Activated CD8-positive, alpha-beta T cell treated with anti-CD3 and anti-CD28 coated beads, Interleukin-2, amount 10 ng/mL, durations not matched to agents 7 days and 5 days (primary cell): ENCODE measurements around the gene TTC9. TPM values are rescaled to one million over a fixed set of nuclear protein-coding genes. Genes with fewer than 3 reads are reported as not detected.

Source experiments
- ATAC-seq: fragments of 150-1000 bp; cut with Tn5 transposase; one replicate; pipeline ENCODE4 v1.10.0; 2021; ENCODE audit warnings: moderate library complexity
- CTCF ChIA-PET: fragments of 350-600 bp; sonication (Branson Sonifier 250); formaldehyde crosslinking; loops from one replicate; lab custom pipeline; 2021; ENCODE audit warnings: antibody characterized with exemption; lab: Charles Lee
- POLR2A ChIA-PET: fragments of 350-600 bp; sonication (Branson Sonifier 250); formaldehyde crosslinking; loops from one replicate; lab custom pipeline; 2021; ENCODE audit warnings: antibody characterized with exemption; lab: Charles Lee
- DNase-seq: peaks from one replicate; pipeline ENCODE4 v3.0.0-alpha.2; 2020
- H3K27ac Mint-ChIP-seq: one replicate; pipeline ENCODE4 v1.8.0; 2021; ENCODE audit warnings: mild to moderate bottlenecking, mixed read lengths
- H3K27me3 Mint-ChIP-seq: one replicate; pipeline ENCODE4 v1.8.0; 2021; ENCODE audit warnings: low read depth, mixed read lengths
- H3K36me3 Mint-ChIP-seq: one replicate; pipeline ENCODE4 v1.8.0; 2021; ENCODE audit warnings: low read depth, mixed read lengths
- H3K4me1 Mint-ChIP-seq: one replicate; pipeline ENCODE4 v1.8.0; 2021; ENCODE audit warnings: low read depth, mixed read lengths
- H3K4me3 Mint-ChIP-seq: one replicate; pipeline ENCODE4 v1.8.0; 2021; ENCODE audit warnings: mild to moderate bottlenecking, mixed read lengths
- H3K9me3 Mint-ChIP-seq: one replicate; pipeline ENCODE4 v1.8.0; 2022; ENCODE audit warnings: mixed read lengths; ENCODE audit not compliant: insufficient read depth
- total RNA-seq, 2 experiments: library from RNA; stranded (reverse); gene quantifications; one replicate each; pipeline ENCODE4 v1.2.3, GENCODE V29; 2021

Gene TTC9
- total RNA-seq, 2 experiments from 2014 or later: 13.9 to 14.8 TPM

- Mint-ChIP-seq H3K36me3 (peaks cover 46% of the 10 kb centered on the region), H3K9me3 (no peaks in the 10 kb centered on the region), H3K4me1 (peaks cover 90% of the 10 kb centered on the region), H3K27ac (peak overlapping the region; percentile 91), H3K4me3 (peak overlapping the region; percentile 58), H3K27me3 (no peaks in the 10 kb centered on the region)
- ChIA-PET CTCF (interaction anchor here (0.6 to 4.9 kb wide), 11 partner anchors 15 to 662 kb away, joined by 3 to 26 read pairs (median 3); partner anchors contain the start of genes MAP3K9 and TTC9), POLR2A (interaction anchor here (11.4 kb wide), 1 partner anchor 17 kb away, joined by 163 read pairs; the partner anchor contains the start of gene TTC9)
- DNase-seq (peak; percentile 70), ATAC-seq (peak; percentile 74)
Measured at GRCh38 chr14:70660967-70661893, 19.5 kb downstream of the TTC9 start.

- ATAC-seq (no peak), DNase-seq (no peak)
- POLR2A ChIA-PET: interaction anchor here (11.4 kb wide), 1 partner anchor 18 kb away, joined by 163 read pairs; the partner anchor contains the start of gene TTC9
- H3K36me3 Mint-ChIP-seq: peaks cover 45% of the 10 kb centered on the region
- peaks cover 84% of the 10 kb centered on the region for H3K4me1 Mint-ChIP-seq
- H3K27ac Mint-ChIP-seq: peak overlapping the region; percentile 91
- H3K27me3 Mint-ChIP-seq: no peaks in the 10 kb centered on the region
- CTCF ChIA-PET: interaction anchor here (1.0 to 4.9 kb wide), 5 partner anchors 16 to 51 kb away, joined by 3 to 26 read pairs (median 3); partner anchors contain the start of gene TTC9
- no peaks in the 10 kb centered on the region for H3K9me3 Mint-ChIP-seq
- H3K4me3 Mint-ChIP-seq: no peak overlapping the region
Measured at GRCh38 chr14:70662080-70662479, 20.4 kb downstream of the TTC9 start.

- no peak overlapping the region for H3K4me3 Mint-ChIP-seq
- ATAC-seq: no peak
- no peaks in the 10 kb centered on the region for H3K27me3 Mint-ChIP-seq
- no peak for DNase-seq
- H3K36me3 Mint-ChIP-seq: peaks cover 45% of the 10 kb centered on the region
- peak overlapping the region; percentile 1 for H3K27ac Mint-ChIP-seq
- peaks cover 77% of the 10 kb centered on the region for H3K4me1 Mint-ChIP-seq
- no peaks in the 10 kb centered on the region for H3K9me3 Mint-ChIP-seq
- ChIA-PET CTCF (interaction anchor here (0.8 to 4.9 kb wide), 3 partner anchors 21 to 51 kb away, joined by 3 to 26 read pairs (median 4); partner anchors contain the start of gene TTC9), POLR2A (no interaction called here)
Measured at GRCh38 chr14:70662816-70663215, 21.1 kb downstream of the TTC9 start.

GRCh38 chr14:70663707-70664179 lies 22.0 kb downstream of the TTC9 start:
- no peaks in the 10 kb centered on the region for H3K9me3 Mint-ChIP-seq
- ChIA-PET POLR2A (interaction anchor here (0.9 kb wide), 1 partner anchor 10 kb away, joined by 3 read pairs; no protein-coding TSS in a partner anchor), CTCF (no interaction called here)
- no peak for DNase-seq
- no peak overlapping the region for H3K27ac Mint-ChIP-seq
- no peaks in the 10 kb centered on the region for H3K27me3 Mint-ChIP-seq
- no peak overlapping the region for H3K4me3 Mint-ChIP-seq
- ATAC-seq: no peak
- peaks cover 69% of the 10 kb centered on the region for H3K4me1 Mint-ChIP-seq
- peaks cover 47% of the 10 kb centered on the region for H3K36me3 Mint-ChIP-seq

- H3K4me1 Mint-ChIP-seq: peaks cover 58% of the 10 kb centered on the region
- POLR2A ChIA-PET: no interaction called here
Measured at GRCh38 chr14:70664698-70665447, 23.2 kb downstream of the TTC9 start.

GRCh38 chr14:70665448-70666360 lies 24.0 kb downstream of the TTC9 start:
- ChIA-PET CTCF (interaction anchor here (0.9 to 1.4 kb wide), 3 partner anchors 9 to 63 kb away, joined by 3 read pairs; no protein-coding TSS in a partner anchor), POLR2A (no interaction called here)
- no peaks in the 10 kb centered on the region for H3K27me3 Mint-ChIP-seq
- DNase-seq (no peak), ATAC-seq (no peak)
- H3K27ac Mint-ChIP-seq: peak overlapping the region; percentile 75
- H3K4me3 Mint-ChIP-seq: no peak overlapping the region
- H3K9me3 Mint-ChIP-seq: no peaks in the 10 kb centered on the region
- peaks cover 50% of the 10 kb centered on the region for H3K4me1 Mint-ChIP-seq
- H3K36me3 Mint-ChIP-seq: peaks cover 53% of the 10 kb centered on the region

More at GRCh38 chr14:70664698-70665447, 23.2 kb downstream of the TTC9 start:
- H3K36me3 Mint-ChIP-seq: peaks cover 49% of the 10 kb centered on the region
- no peak for ATAC-seq
- no peak for DNase-seq
- H3K9me3 Mint-ChIP-seq: no peaks in the 10 kb centered on the region
- CTCF ChIA-PET: no interaction called here
- H3K4me3 Mint-ChIP-seq: no peak overlapping the region
- peak overlapping the region; percentile 75 for H3K27ac Mint-ChIP-seq
- no peaks in the 10 kb centered on the region for H3K27me3 Mint-ChIP-seq

GRCh38 chr14:70666361-70666686 lies 24.6 kb downstream of the TTC9 start:
- Mint-ChIP-seq H3K36me3 (peaks cover 56% of the 10 kb centered on the region), H3K4me3 (no peak overlapping the region), H3K27me3 (no peaks in the 10 kb centered on the region), H3K27ac (peak overlapping the region; percentile 75), H3K4me1 (peaks cover 44% of the 10 kb centered on the region), H3K9me3 (no peaks in the 10 kb centered on the region)
- ChIA-PET CTCF (interaction anchor here (0.9 to 1.4 kb wide), 3 partner anchors 9 to 64 kb away, joined by 3 read pairs; no protein-coding TSS in a partner anchor), POLR2A (interaction anchor here (0.7 kb wide), 1 partner anchor 67 kb away, joined by 3 read pairs; no protein-coding TSS in a partner anchor)
- ATAC-seq (no peak), DNase-seq (no peak)

- Mint-ChIP-seq H3K4me1 (peaks cover 3% of the 10 kb centered on the region), H3K27ac (no peak overlapping the region), H3K4me3 (no peak overlapping the region), H3K9me3 (no peaks in the 10 kb centered on the region), H3K36me3 (peaks cover 58% of the 10 kb centered on the region), H3K27me3 (no peaks in the 10 kb centered on the region)
- ATAC-seq: no peak
- ChIA-PET POLR2A (no interaction called here), CTCF (no interaction called here)
- no peak for DNase-seq
Measured at GRCh38 chr14:70670992-70671651, 29.4 kb downstream of the TTC9 start.

GRCh38 chr14:70671652-70672644 lies 30.2 kb downstream of the TTC9 start:
- H3K4me3 Mint-ChIP-seq: no peak overlapping the region
- DNase-seq (no peak), ATAC-seq (no peak)
- H3K27ac Mint-ChIP-seq: no peak overlapping the region
- ChIA-PET CTCF (interaction anchor here (0.6 kb wide), 1 partner anchor 48 kb away, joined by 4 read pairs; no protein-coding TSS in a partner anchor), POLR2A (no interaction called here)
- peaks cover 53% of the 10 kb centered on the region for H3K36me3 Mint-ChIP-seq
- H3K27me3 Mint-ChIP-seq: no peaks in the 10 kb centered on the region
- no peaks in the 10 kb centered on the region for H3K4me1 Mint-ChIP-seq
- H3K9me3 Mint-ChIP-seq: no peaks in the 10 kb centered on the region
